Mesangial cell (primary cell): ENCODE data around the gene SPOCK2. TPM values are rescaled to one million over a fixed set of nuclear protein-coding genes. Genes with fewer than 3 reads are reported as not detected.

ENCODE experiments used
- total RNA-seq: library from RNA; depleted of rRNA; stranded (reverse); fragments of >200 nt; gene quantifications from 2 replicates; pipeline ENCODE4 v1.2.3, GENCODE V29; 2015

Gene SPOCK2, protein sequence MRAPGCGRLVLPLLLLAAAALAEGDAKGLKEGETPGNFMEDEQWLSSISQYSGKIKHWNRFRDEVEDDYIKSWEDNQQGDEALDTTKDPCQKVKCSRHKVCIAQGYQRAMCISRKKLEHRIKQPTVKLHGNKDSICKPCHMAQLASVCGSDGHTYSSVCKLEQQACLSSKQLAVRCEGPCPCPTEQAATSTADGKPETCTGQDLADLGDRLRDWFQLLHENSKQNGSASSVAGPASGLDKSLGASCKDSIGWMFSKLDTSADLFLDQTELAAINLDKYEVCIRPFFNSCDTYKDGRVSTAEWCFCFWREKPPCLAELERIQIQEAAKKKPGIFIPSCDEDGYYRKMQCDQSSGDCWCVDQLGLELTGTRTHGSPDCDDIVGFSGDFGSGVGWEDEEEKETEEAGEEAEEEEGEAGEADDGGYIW
- total RNA-seq: 17.8 and 103 TPM in 2 replicates

DNA sequence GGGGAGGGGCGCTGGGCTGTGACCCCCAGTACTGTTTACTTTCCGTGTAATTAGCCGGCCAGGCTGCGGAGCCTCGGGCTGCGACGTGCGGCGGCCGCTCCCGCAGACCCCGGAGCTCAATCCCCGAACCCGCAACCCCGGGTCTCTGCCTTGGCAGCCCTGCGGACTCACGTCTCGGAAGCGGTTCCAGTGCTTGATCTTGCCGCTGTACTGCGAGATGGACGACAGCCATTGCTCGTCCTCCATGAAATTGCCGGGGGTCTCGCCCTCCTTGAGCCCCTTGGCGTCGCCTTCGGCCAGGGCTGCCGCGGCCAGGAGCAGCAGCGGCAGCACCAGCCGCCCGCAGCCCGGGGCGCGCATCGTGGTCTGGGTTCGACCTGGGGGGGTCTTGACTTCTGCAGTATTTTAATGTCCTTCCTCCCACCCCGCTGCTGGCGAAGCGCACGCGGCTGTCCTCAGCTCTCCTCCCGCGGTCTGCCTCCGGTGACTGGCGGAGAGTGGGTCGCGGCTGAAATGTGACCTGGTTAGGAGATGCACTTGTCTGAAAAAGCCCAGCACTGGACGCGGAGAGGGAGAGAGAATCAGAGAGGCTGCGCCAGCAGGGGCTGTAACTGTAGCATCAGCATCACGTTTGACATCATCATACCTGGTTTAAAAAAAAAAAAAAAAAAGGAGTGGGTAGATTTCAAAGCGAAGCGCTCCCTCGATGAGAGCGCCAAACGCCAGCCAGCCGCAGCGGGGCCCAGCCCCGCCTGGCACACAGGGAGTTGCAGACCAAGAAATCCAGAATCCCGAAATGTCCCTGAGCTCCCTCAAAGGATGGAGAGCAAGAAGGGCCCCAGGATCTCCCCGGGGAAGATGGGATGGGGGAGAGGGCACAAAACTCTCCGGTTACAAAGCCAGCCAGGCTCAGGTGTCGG is at the start of gene SPOCK2:
TSS of gene SPOCK2 (minus strand) at position 583 of the 920 bp plus-strand sequence. CDS start at position 360, 223 bp downstream.

Other genes starting within 250 kb of the SPOCK2 start
- 475 and 1,582 TPM in 2 replicates for gene PSAP, start 237.3 kb downstream of the SPOCK2 start, total RNA-seq
- gene CHST3, start 124.2 kb downstream of the SPOCK2 start, total RNA-seq: 31.9 and 45.5 TPM in 2 replicates
- 39.1 and 58.6 TPM in 2 replicates for gene ANAPC16, start 127.5 kb upstream of the SPOCK2 start, total RNA-seq
- gene ASCC1, start 127.7 kb upstream of the SPOCK2 start, total RNA-seq: 20.4 and 22.8 TPM in 2 replicates
- gene DDIT4, start 185.4 kb upstream of the SPOCK2 start, total RNA-seq: 112 and 250 TPM in 2 replicates